Stimulated activated CD8-positive, alpha-beta memory T cell treated with anti-CD3 and anti-CD28 coated beads, Interleukin-15, amount 100 ng/mL, for 1 hour (primary cell): ENCODE data around the gene KSR1.

Experiments used
- DNase-seq: peaks from one replicate; pipeline ENCODE4 v3.0.0-alpha.2; 2020; ENCODE audit warnings: low read depth

KSR1 gene

DNA sequence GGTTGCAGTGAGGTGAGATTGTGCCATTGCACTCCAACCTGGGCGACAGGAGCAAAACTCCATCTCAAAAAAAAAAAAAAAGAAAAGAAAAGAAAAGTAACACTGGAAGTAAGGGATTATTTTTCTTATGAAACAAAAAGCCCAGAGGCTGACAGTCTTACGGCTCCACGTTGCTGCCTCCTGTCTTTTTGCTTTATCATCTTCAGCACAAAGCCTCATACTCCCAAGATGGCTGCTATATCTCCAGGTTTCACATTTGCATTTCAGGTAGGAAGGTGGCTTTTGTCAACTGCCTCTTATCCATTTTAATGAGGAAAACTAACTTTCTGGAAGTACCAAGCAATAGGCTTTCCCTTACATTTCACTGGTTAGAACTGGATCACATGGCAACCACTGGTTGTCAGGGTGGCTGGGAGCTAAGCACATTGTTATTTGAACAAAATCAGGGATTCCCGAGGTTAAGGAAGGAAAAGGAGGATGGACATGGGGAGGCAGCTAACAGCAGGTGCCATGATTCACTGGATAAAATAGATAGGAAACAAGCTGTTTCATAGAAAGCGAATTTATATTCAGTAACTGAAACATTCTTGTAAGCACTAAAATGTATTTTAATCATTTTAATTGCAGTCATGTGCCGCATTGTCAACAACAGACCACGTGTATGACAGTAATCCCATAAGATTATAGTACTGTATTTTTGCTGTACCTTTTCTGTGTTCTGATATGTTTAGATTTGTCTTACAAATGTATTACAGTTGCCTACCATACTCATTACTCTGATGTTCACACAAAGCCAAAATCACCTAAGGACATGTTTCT lies 58.6 kb downstream of the KSR1 start:
- no peak for DNase-seq

DNA sequence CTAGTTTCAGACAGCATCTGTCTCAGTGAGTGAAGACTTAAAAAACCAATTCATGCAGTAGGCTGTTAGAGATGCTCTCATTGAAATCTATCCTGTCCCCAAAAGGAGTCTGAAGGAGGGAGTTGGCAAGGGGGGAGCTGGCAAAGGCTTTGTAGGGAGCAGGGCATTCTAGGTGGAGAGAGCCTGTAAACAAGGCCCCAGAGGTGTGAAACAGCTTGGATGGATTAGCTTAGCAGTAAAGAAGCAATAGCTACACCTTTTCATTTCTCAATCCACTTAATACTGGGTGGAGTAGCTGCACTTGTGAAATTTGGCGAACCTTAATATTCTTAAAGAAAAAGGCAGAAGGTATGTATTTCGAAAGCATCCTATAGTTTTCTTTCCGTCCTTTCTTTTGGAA lies 61.8 kb downstream of the KSR1 start:
- no peak for DNase-seq

GRCh38 chr17:27518545-27519521 lies 62.6 kb downstream of the KSR1 start:
- DNase-seq: no peak

GRCh38 chr17:27519550-27519949 lies 63.3 kb downstream of the KSR1 start:
- DNase-seq: no peak

GRCh38 chr17:27520491-27521185 lies 64.4 kb downstream of the KSR1 start:
- DNase-seq: no peak

DNA sequence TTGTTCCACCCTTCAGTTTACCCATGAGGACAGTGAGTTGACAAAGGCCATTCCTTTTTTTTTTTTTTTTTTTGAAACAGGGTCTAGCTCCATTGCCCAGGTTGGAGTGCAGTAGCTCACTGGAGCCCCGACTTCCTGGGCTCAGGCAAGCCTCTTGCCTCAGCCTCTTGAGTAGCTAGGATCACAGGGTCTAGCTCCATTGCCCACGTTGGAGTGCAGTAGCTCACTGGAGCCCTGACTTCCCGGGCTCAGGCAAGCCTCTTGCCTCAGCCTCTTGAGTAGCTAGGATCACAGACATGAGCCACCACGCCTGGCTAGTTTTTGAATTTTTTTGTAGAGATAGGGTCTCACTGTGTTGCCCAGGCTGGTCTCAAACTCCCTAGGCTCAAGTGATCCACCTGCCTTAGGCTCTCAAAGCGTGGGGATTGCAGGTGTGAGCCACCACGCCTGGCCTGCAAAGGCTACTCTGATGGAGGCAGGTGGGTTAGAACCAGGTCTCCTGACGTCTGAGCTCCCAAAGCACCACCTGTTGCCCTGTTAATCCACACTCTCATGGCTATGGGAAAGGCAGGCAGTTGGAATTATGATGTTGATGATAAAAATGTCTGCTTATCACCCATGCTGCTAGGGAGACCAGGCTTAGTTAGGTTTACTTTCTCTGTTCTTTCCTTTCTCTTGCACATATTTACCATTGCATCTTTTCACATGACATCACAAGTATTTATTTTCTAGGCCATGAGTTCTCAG lies 65.2 kb downstream of the KSR1 start:
- no peak for DNase-seq

GRCh38 chr17:27522028-27522635 lies 65.9 kb downstream of the KSR1 start:
- DNase-seq: no peak

DNA sequence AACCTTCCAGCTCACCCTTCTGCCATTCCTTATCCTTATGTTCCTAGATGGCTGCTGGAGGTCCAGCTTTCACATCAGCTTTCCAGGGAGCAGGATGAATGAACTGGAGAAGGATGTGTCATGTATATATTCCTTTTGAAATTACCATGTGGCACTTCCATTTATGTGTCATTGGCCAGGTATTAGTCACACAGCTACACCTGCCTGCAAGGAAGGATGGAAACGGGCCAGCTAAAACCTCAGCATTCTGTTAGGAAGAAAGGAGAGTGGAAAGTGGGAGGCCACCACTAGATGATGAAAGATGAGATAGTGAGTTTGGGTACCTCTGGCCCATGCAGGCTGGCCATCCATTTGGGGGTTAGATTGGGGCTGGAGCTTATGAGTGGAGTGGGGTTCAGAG lies 67.5 kb downstream of the KSR1 start:
- DNase-seq: no peak

- no peak for DNase-seq
These were observed 68.3 kb downstream of the KSR1 start for GRCh38 chr17:27524594-27524993.

DNA sequence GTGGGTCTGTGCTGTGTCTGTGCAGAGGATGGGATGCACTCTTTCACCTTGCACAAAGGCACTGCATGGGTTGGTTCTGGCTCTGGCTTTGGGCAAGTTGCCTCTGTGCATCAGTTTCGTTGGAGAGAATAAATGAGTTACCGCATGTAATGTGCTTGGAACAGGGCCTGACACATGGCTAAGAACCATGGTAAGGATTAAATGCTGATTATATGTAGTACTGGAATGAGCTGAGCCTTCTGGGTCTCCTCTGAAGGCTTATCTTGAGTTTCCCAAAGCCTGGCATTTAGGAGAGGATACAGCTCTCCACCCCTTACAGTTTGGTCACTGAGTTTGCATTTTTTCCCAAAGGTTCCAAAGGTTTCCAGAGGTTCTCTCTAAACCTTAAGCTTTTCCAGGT lies 69.1 kb downstream of the KSR1 start:
- DNase-seq: no peak

GRCh38 chr17:27525836-27526603 lies 69.8 kb downstream of the KSR1 start:
- DNase-seq: no peak

DNA sequence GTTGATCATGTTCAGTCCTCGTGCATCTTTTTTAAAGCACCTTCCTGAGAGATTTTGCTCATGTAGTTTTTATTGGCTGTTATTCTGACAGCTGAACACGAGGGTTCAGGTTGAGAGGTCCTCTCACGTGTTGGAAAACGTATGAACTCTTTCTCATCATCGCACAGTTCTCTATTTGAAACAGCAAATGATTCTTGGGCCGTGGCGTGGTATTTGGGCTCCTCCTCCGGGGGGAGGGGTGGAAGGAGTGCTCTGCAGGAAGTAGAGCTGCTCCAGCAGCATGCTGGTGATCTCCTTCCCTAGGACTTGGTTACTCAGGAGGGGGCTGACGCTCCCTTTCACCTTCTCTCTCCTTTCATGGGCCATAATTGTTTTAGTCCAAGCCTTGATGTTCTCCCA lies 70.4 kb downstream of the KSR1 start:
- DNase-seq: no peak

- DNase-seq: no peak
These were observed 73.1 kb downstream of the KSR1 start for GRCh38 chr17:27529230-27529796.

DNA sequence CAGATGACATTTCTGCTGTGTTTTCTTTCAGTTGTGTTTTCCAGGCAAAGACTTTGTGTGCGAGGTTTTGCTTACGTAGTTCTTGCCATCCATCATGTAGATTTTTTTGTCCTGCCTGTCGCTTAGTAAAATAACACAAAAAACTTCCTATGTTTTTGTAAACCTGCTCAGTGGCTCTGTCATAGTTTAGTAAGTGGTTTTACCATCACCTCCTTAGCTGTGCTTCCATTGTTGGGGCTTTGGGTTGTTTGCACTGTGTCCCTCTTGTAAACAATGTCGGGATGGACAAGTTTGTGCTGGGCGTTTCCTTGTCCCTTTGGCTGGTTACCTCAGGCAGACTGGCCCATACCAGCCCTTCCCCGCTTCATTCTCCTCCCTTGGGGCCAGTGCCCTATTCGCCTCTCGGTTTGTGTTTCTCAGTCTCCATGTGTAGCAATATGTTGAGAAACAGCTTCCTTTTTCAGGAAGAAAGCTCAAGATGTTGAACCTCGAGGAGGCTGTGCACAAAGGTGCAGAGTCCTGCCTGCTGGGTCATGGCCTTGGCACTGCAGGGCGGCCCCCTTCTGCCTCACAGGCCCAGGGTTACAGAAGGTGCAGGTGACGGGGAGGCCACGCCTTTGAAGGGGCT lies 74.6 kb downstream of the KSR1 start:
- no peak for DNase-seq

DNA sequence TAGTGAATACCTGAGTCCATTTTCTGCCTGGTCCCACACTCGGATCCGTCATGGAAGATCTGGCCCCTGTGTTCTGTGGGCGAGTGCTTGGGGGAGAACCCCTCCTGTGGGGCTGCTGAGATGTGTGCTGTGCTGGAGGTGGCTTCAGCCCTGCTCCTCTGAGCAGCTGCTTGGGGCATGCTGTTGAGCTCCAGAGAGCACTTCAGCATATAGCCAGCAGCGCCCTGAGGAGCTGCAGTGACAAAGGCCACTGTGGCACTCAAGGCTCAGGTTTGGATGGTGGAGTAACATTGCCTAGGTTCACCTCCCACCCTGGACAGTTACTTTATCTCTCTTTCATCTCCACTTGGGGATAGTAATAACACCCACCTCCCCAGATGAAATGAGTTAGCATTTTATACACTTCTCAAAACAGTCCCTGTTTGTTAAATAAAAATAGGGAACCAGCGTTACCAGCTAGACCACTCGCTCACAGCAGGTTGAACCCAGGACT lies 75.3 kb downstream of the KSR1 start:
- DNase-seq: no peak

DNA sequence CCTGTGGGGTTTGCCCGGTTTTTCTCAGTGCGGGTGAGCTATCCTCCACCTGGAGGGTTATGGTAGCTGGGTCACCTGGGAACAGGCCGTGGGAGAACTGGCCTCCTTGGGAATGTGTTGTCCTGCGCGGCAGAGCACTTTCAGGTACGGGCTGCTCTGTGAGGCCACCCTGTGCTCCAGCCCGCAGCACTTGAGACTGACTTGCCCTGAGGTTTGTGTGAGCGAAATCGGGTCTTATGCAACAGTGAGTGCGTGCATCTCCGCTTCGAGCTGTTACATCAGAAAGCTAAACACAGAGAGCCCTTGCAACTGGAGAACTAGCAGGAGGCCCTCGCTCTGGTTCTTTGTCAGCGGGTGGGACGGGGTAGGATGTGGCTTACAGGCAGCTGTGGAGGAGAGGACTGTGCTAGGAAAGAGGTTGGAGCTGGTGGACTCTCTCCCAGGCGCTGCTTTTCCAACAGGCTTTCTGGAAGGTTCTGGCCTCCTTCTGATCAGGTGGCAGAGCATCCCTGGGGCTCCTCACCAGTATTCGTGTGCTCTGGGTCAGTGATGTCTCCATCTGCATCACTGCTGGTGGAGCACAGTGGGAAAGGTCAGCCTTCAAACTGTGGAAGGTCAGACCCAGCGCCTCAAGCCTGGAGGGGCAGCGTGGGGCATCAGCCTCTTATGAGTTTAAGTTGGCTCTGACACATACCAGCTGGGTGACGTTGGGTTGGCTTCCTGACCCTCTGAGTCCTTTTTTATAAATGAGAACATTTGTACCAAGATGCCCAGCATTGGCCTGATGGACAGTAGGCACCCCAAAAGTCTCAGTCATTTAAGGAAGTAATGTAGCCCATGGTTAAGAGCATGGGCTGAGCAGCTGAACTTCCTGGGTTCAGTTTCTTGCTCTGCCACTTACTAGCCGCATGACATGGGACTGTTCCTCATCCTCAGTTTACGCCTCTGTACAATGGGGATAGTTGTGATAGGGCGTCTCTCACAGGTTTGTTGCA lies 76.3 kb downstream of the KSR1 start:
- DNase-seq: no peak

DNA sequence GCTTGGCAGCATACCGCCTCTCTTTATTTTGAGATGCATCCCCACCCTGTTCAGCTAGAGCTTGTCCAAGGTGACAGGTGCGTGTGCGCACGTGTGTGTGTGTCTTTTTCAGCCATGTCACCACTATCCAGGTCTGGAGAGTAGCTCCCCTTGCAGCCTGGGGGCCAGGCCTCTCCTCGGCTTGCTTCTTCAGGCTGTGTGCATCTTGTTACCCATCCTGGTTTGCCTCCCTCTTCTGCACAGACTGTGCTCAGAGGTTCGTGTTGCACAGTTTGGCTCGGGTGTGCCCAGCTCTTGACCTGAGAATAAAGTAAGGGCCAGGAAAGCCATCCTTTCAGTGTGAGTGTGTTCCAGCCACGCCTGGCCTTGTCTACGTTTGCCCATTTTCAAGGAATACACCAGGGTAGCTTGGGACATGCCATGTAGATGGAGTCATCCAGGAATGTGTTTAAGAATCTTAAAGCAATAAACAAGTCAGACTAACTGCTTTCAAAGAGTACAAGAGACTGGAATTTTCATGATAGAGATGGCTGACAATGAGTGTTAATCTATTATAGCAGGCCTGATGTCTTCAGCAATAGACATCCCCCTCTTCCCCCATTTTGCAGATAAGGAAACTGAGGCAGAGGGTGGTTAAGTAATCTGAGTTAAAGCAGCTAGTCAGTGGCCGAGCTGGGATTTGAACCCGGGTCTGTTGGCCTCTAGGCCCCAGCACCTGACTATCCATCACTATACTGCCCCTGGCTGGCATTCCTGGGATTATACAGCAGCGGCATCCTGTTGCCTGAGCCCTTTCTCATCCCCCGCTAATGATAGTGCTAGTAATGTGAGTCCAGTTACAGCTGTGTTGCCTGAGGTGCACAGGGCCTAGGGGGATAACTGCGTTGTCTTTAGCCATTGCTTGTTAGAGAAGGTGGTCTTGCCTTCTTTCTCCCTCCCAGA lies 77.9 kb downstream of the KSR1 start:
- no peak for DNase-seq
